ENCODE results near the gene CTNNA3. TPM values are rescaled to one million over a fixed set of nuclear protein-coding genes. Genes with fewer than 3 reads are reported as not detected.
"Not testable (repeated sequence)": the region's sequence is repeated elsewhere in the genome, so short reads cannot be mapped to it uniquely, and the experiment has no call there.

The CTNNA3 gene
- total and polyA plus RNA-seq, 4 experiments from 2014 or later, result not detected

DNA sequence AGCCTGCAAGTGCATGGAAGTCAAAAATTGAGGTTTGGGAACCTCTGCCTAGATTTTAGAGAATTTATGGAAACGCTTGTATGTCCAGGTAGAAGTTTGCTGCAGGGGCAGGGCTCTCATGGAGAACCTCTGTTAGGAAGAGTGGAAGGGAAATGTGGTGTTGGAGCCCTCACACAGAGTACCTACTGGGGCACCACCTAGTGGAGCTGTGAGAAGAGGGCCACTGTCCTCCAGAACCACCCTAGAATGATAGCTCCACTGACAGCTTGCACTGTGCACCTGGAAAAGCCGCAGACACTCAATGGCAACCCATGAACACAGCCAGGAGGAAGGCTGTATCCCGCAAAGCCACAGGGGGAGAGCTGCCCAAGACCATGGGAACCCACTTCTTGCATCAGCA, 165.0 kb downstream of the CTNNA3 start:
- H3K27me3 ChIP-seq (ENCODE audit: insufficient read depth, low read length); H3K4me1 ChIP-seq (ENCODE audit: insufficient read depth, low read length); H3K36me3 Mint-ChIP-seq; H3K4me3 Mint-ChIP-seq; intact Hi-C loops (cut with micrococcal nuclease); H3K4me3 ChIP-seq (ENCODE audit: low read length in 2 of 2); POLR2A ChIA-PET (ENCODE audit: partially characterized antibody); H3K27ac Mint-ChIP-seq; H3K27ac ChIP-seq (ENCODE audit: low read depth, low read length); DNase-seq; H3K4me1 Mint-ChIP-seq; H3K9me3 Mint-ChIP-seq; H3K36me3 ChIP-seq (ENCODE audit: insufficient read depth, low read length); H3K9me3 ChIP-seq (ENCODE audit: control insufficient read depth in 1 of 2, low read length in 2 of 2): not testable (repeated sequence)
- CTCF ChIA-PET (ENCODE audit: partially characterized antibody), result interaction anchor here (0.8 to 1.7 kb wide), 2 partner anchors 10 to 14 kb away, joined by 3 to 4 read pairs; no protein-coding TSS in a partner anchor
- peaks cover 7 to 16% of the 10 kb centered on the region in 2 donors for H3K27me3 Mint-ChIP-seq

DNA sequence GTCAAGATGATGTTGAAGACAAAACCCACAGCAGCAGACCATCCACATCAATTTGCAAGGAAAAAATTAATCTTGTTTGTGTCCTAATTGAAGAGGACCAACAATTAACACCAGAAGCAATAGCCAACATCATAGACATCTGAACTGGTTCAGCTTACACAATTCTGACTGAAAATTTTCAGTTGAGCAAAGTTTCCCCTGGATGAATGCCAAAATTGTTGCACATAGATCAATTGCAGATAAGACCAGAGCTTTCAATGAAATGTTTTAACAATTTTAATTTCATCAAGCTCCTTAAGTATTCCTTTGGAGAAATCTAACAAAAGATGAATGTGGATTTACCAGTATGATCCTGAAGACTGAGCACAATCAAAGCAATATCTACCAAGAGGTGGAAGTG, 168.6 kb downstream of the CTNNA3 start:
- H3K27me3 ChIP-seq (ENCODE audit: insufficient read depth, low read length), result no peaks in the 10 kb centered on the region
- Mint-ChIP-seq H3K9me3 (peaks cover 0 to 7% (median 0%) of the 10 kb centered on the region in 8 donors), H3K4me3 (no peak overlapping the region), H3K4me1 (peaks cover 0 to 4% (median 0%) of the 10 kb centered on the region in 4 donors), H3K27ac (peak overlapping the region in 1 of 7 donors; percentile 1), H3K27me3 (peaks cover 7 to 14% of the 10 kb centered on the region in 2 donors), H3K36me3 (no peaks in the 10 kb centered on the region)
- no peak overlapping the region for H3K4me3 ChIP-seq (ENCODE audit: low read length in 2 of 2)
- ChIA-PET CTCF (ENCODE audit: partially characterized antibody) (no interaction called here), POLR2A (ENCODE audit: partially characterized antibody) (no interaction called here)
- intact Hi-C loops (cut with micrococcal nuclease), result no loop called here
- H3K27ac ChIP-seq (ENCODE audit: low read depth, low read length), result no peak overlapping the region
- H3K4me1 ChIP-seq (ENCODE audit: insufficient read depth, low read length), result no peaks in the 10 kb centered on the region
- H3K36me3 ChIP-seq (ENCODE audit: insufficient read depth, low read length), result no peaks in the 10 kb centered on the region
- H3K9me3 ChIP-seq (ENCODE audit: control insufficient read depth in 1 of 2, low read length in 2 of 2), result no peaks in the 10 kb centered on the region
- no peak for DNase-seq

DNA sequence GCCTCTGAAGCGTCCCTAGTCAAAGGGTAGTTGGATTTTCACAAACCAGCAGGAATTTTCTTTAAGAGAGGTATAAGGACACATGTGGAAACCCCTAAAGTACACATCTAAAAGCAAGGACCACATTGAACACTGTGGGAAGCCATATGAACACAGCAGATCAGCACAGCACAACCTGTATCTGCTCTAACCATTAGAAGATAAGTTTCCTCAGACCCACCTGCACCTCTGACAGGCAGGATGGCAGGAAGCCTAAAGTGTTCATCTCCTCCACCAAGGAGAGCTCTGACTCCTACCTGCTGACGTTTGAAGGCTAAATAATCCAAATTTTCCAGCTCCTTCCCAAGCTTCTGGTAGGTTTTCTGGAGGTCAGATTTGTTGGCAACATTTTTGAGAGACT, 174.4 kb downstream of the CTNNA3 start:
- no peaks in the 10 kb centered on the region for H3K36me3 ChIP-seq (ENCODE audit: insufficient read depth, low read length)
- DNase-seq, result no peak
- intact Hi-C loops (cut with micrococcal nuclease), result loop anchor here (1.0 to 5.0 kb wide), 3 partner anchors 91 to 1339 kb away; no protein-coding TSS in a partner anchor
- no peaks in the 10 kb centered on the region for H3K9me3 ChIP-seq (ENCODE audit: control insufficient read depth in 1 of 2, low read length in 2 of 2)
- Mint-ChIP-seq H3K9me3 (no peaks in the 10 kb centered on the region), H3K4me3 (no peak overlapping the region), H3K27ac (no peak overlapping the region), H3K36me3 (no peaks in the 10 kb centered on the region), H3K27me3 (peaks cover under 1 to 5% of the 10 kb centered on the region in 2 donors), H3K4me1 (peaks cover 0 to 5% (median under 1%) of the 10 kb centered on the region in 4 donors)
- ChIA-PET CTCF (ENCODE audit: partially characterized antibody) (interaction anchor here (0.6 to 2.5 kb wide), 10 partner anchors 10 to 258 kb away, joined by 3 to 15 read pairs (median 4); no protein-coding TSS in a partner anchor), POLR2A (ENCODE audit: partially characterized antibody) (no interaction called here)
- no peak overlapping the region for H3K4me3 ChIP-seq (ENCODE audit: low read length in 2 of 2)
- no peaks in the 10 kb centered on the region for H3K4me1 ChIP-seq (ENCODE audit: insufficient read depth, low read length)
- no peak overlapping the region for H3K27ac ChIP-seq (ENCODE audit: low read depth, low read length)
- no peaks in the 10 kb centered on the region for H3K27me3 ChIP-seq (ENCODE audit: insufficient read depth, low read length)

DNA sequence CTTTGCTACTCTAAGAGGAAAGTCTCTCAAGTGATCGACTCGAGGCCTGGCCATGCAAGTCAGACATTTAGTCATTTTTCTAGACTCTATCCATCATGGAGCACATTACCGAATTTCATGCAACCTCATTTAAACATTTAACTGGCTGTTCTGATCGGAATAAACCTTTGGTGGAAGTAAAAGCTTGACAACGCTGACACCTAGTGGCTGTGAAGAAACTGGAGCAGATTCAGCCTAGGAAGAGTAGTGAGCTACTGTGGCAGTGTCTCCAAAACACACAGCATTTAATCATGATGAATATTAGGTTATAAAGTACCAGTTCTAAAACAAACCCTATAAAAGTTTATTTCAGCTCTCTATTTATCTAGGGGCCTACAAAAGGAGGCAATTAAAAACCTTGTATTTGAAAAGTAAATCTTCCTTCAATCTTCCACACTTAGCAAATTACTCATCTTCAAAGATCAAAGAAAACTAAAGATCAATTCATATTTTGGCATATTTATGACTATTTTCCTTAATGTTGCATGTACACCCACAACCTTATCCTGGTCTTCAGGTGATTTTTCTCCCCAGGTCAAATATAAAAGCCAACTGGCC, 175.0 kb downstream of the CTNNA3 start:
- peak; percentile 40 to 47 (median 44) for DNase-seq
- no peaks in the 10 kb centered on the region for H3K9me3 ChIP-seq (ENCODE audit: control insufficient read depth in 1 of 2, low read length in 2 of 2)
- Mint-ChIP-seq H3K4me1 (peaks cover 0 to 5% (median under 1%) of the 10 kb centered on the region in 4 donors), H3K36me3 (no peaks in the 10 kb centered on the region), H3K27ac (no peak overlapping the region), H3K4me3 (no peak overlapping the region), H3K9me3 (no peaks in the 10 kb centered on the region), H3K27me3 (peaks cover 3 to 7% of the 10 kb centered on the region in 2 donors)
- H3K27me3 ChIP-seq (ENCODE audit: insufficient read depth, low read length), result no peaks in the 10 kb centered on the region
- ChIA-PET CTCF (ENCODE audit: partially characterized antibody) (interaction anchor here (0.6 to 2.5 kb wide), 10 partner anchors 9 to 259 kb away, joined by 3 to 15 read pairs (median 4); no protein-coding TSS in a partner anchor), POLR2A (ENCODE audit: partially characterized antibody) (no interaction called here)
- no peaks in the 10 kb centered on the region for H3K4me1 ChIP-seq (ENCODE audit: insufficient read depth, low read length)
- no peak overlapping the region for H3K27ac ChIP-seq (ENCODE audit: low read depth, low read length)
- intact Hi-C loops (cut with micrococcal nuclease), result loop anchor here (1.0 to 5.0 kb wide), 3 partner anchors 91 to 1339 kb away; no protein-coding TSS in a partner anchor
- H3K4me3 ChIP-seq (ENCODE audit: low read length in 2 of 2), result no peak overlapping the region
- H3K36me3 ChIP-seq (ENCODE audit: insufficient read depth, low read length), result no peaks in the 10 kb centered on the region

DNA sequence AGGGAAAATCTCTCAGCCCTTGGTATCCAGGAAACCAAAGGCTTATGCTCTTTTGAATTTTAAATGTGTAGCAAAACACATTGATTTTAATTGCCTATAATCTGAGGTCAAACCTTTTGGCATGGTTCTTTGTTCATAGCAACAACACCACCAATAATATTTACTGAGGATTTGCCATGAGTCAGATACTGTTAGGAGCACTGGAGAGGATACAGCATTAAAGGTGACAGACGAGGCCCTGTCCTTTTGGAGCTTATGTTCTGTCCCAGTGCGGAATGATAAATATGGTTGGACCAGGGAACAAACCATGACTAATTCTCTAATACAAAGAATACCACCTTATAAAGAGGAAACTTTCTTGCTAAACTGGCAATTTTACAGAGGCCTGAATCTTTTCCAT, 176.6 kb downstream of the CTNNA3 start:
- ChIA-PET POLR2A (ENCODE audit: partially characterized antibody) (no interaction called here), CTCF (ENCODE audit: partially characterized antibody) (interaction anchor here (0.8 to 1.0 kb wide), 5 partner anchors 12 to 260 kb away, joined by 3 read pairs; no protein-coding TSS in a partner anchor)
- intact Hi-C loops (cut with micrococcal nuclease), result no loop called here
- no peak overlapping the region for H3K4me3 Mint-ChIP-seq
- H3K36me3 Mint-ChIP-seq, result no peaks in the 10 kb centered on the region
- peaks cover 3 to 9% of the 10 kb centered on the region in 2 donors for H3K27me3 Mint-ChIP-seq
- no peak for DNase-seq
- Histone ChIP-seq H3K4me3 (ENCODE audit: low read length in 2 of 2) (no peak overlapping the region), H3K36me3 (ENCODE audit: insufficient read depth, low read length) (no peaks in the 10 kb centered on the region), H3K9me3 (ENCODE audit: control insufficient read depth in 1 of 2, low read length in 2 of 2) (no peaks in the 10 kb centered on the region), H3K4me1 (ENCODE audit: insufficient read depth, low read length) (no peaks in the 10 kb centered on the region), H3K27ac (ENCODE audit: low read depth, low read length) (no peak overlapping the region), H3K27me3 (ENCODE audit: insufficient read depth, low read length) (no peaks in the 10 kb centered on the region)
- H3K27ac Mint-ChIP-seq, result no peak overlapping the region
- peaks cover 0 to 5% (median under 1%) of the 10 kb centered on the region in 4 donors for H3K4me1 Mint-ChIP-seq
- no peaks in the 10 kb centered on the region for H3K9me3 Mint-ChIP-seq

- Mint-ChIP-seq H3K9me3 (no peaks in the 10 kb centered on the region), H3K27ac (no peak overlapping the region), H3K27me3 (peaks cover 3 to 9% of the 10 kb centered on the region in 2 donors), H3K4me1 (peaks cover 0 to 5% (median under 1%) of the 10 kb centered on the region in 4 donors), H3K4me3 (no peak overlapping the region), H3K36me3 (no peaks in the 10 kb centered on the region)
- DNase-seq, result no peak
- POLR2A ChIA-PET (ENCODE audit: partially characterized antibody), result no interaction called here
- no peaks in the 10 kb centered on the region for H3K27me3 ChIP-seq (ENCODE audit: insufficient read depth, low read length)
- no peak overlapping the region for H3K4me3 ChIP-seq (ENCODE audit: low read length in 2 of 2)
- no peaks in the 10 kb centered on the region for H3K36me3 ChIP-seq (ENCODE audit: insufficient read depth, low read length)
- H3K4me1 ChIP-seq (ENCODE audit: insufficient read depth, low read length), result no peaks in the 10 kb centered on the region
- H3K27ac ChIP-seq (ENCODE audit: low read depth, low read length), result no peak overlapping the region
- CTCF ChIA-PET (ENCODE audit: partially characterized antibody), result interaction anchor here (0.8 kb wide), 1 partner anchor 261 kb away, joined by 3 read pairs; no protein-coding TSS in a partner anchor
- H3K9me3 ChIP-seq (ENCODE audit: control insufficient read depth in 1 of 2, low read length in 2 of 2), result no peaks in the 10 kb centered on the region
- intact Hi-C loops (cut with micrococcal nuclease), result no loop called here
Observed at GRCh38 chr10:67518756-67519155, 177.2 kb downstream of the CTNNA3 start.

- intact Hi-C loops (cut with micrococcal nuclease), result no loop called here
- Histone ChIP-seq H3K27me3 (ENCODE audit: insufficient read depth, low read length) (no peaks in the 10 kb centered on the region), H3K27ac (ENCODE audit: low read depth, low read length) (no peak overlapping the region), H3K4me1 (ENCODE audit: insufficient read depth, low read length) (no peaks in the 10 kb centered on the region), H3K36me3 (ENCODE audit: insufficient read depth, low read length) (no peaks in the 10 kb centered on the region), H3K4me3 (ENCODE audit: low read length in 2 of 2) (no peak overlapping the region), H3K9me3 (ENCODE audit: control insufficient read depth in 1 of 2, low read length in 2 of 2) (no peaks in the 10 kb centered on the region)
- peaks cover 3 to 9% of the 10 kb centered on the region in 2 donors for H3K27me3 Mint-ChIP-seq
- CTCF ChIA-PET (ENCODE audit: partially characterized antibody), result interaction anchor here (1.1 kb wide), 1 partner anchor 13 kb away, joined by 3 read pairs; no protein-coding TSS in a partner anchor
- peaks cover 0 to 5% (median under 1%) of the 10 kb centered on the region in 4 donors for H3K4me1 Mint-ChIP-seq
- no peaks in the 10 kb centered on the region for H3K36me3 Mint-ChIP-seq
- H3K4me3 Mint-ChIP-seq, result no peak overlapping the region
- H3K27ac Mint-ChIP-seq, result no peak overlapping the region
- H3K9me3 Mint-ChIP-seq, result no peaks in the 10 kb centered on the region
- no peak for DNase-seq
- POLR2A ChIA-PET (ENCODE audit: partially characterized antibody), result no interaction called here
Observed at GRCh38 chr10:67518043-67518442, 178.0 kb downstream of the CTNNA3 start.
